C4-2B (cell line): ENCODE measurements around the gene SPOCK1.

Experiments
- CTCF ChIP-seq: fragments of 450-650 bp; conservative IDR thresholded peaks from 2 replicates; pipeline ENCODE4 v1.5.1; 2017; ENCODE audit warnings: mild to moderate bottlenecking
- ZFX ChIP-seq: fragments of 450-650 bp; IDR thresholded peaks from 2 replicates; pipeline ENCODE4 v1.6.1; 2017

DNA sequence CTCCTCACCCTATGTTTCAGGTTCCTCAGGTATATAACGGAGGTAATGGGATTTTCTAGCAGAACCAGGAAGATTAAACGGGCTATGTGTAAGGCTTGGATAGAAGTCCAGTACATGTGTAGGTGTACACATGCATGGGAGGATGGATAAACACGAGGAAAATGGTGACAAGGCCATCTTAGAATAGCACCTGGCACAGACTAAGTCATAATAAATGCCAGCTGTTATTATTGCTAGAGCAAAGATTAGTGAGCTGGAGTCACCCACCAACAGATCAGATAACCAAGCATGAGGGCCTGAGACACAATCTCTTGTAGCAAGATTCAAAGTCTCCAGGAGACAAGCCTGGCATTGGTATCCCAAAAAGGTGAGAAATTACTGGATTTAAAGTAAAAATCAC is 21.1 kb downstream of the SPOCK1 start:
- TF ChIP-seq ZFX (no peak), CTCF (no peak)
